ENCODE data around the gene CLCN1. TPM values are rescaled to one million over a fixed set of nuclear protein-coding genes. Genes with fewer than 3 reads are reported as not detected.

The CLCN1 gene
- total RNA-seq, 2 experiments from 2014 or later, result 0.06 TPM; not detected in 1

- no peaks in the 10 kb centered on the region for H3K36me3 Mint-ChIP-seq (ENCODE audit: low read depth)
- ChIA-PET POLR2A (no interaction called here), CTCF (interaction anchor here (0.6 kb wide), 1 partner anchor 34 kb away, joined by 3 read pairs; the partner anchor contains the start of gene CASP2)
- H3K27ac Mint-ChIP-seq, result no peak overlapping the region
- DNase-seq, result no peak
- H3K27me3 Mint-ChIP-seq, result peaks cover 8% of the 10 kb centered on the region
- H3K9me3 Mint-ChIP-seq, result no peaks in the 10 kb centered on the region
- peaks cover 18% of the 10 kb centered on the region for H3K4me1 Mint-ChIP-seq
- no peak overlapping the region for H3K4me3 Mint-ChIP-seq
Observed at GRCh38 chr7:143321734-143322133, 5.8 kb downstream of the CLCN1 start.

DNA sequence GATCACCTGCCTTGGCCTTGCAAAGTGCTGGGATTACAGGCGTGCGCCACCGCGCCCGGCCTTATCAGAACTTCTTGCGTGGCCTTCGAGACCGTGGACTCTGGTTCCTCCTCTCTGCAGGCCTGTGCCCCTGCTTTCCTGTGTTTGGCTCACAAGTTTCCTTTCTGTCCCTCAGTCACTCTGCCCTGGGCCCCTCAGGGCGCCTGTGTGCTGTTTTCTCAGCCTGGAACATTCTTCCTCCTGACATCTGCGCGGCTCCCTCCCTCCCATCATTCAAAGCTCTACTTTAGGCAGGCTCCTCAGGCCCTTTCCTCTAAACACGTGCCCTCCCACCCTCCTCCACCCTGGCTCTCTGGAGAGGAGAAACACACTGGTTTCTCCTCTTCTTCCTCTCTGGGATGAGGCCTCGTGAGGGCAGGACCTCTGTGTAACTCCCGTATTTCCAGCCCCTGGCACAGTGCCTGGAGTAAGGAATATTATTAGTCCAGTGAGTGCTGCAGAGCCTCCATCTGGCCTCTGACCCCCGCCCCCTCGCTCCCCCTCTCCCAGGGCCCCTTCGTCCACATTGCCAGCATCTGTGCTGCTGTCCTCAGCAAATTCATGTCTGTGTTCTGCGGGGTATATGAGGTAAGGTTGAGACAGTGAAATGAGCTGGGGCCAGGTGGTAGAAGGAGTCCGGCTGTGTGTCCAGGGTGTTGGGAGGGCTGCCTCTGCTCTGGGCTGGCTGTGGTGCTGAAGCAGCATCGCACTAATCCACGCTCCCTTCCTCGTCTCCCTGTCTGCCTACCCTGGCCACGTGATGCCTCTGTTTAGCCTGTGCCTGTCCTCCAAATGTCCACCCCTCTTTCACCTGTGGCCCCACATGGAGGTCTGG is 7.1 kb downstream of the CLCN1 start:
- no peaks in the 10 kb centered on the region for H3K9me3 Mint-ChIP-seq
- H3K36me3 Mint-ChIP-seq (ENCODE audit: low read depth), result no peaks in the 10 kb centered on the region
- peaks cover 16% of the 10 kb centered on the region for H3K4me1 Mint-ChIP-seq
- ChIA-PET POLR2A (no interaction called here), CTCF (interaction anchor here (1.7 kb wide), 1 partner anchor 23 kb away, joined by 5 read pairs; no protein-coding TSS in a partner anchor)
- no peak overlapping the region for H3K4me3 Mint-ChIP-seq
- H3K27ac Mint-ChIP-seq, result peak overlapping the region; percentile 10
- peaks cover 9% of the 10 kb centered on the region for H3K27me3 Mint-ChIP-seq
- no peak for DNase-seq

- H3K27ac Mint-ChIP-seq, result no peak overlapping the region
- peaks cover 16% of the 10 kb centered on the region for H3K4me1 Mint-ChIP-seq
- H3K36me3 Mint-ChIP-seq (ENCODE audit: low read depth), result no peaks in the 10 kb centered on the region
- no peak overlapping the region for H3K4me3 Mint-ChIP-seq
- ChIA-PET CTCF (interaction anchor here (1.5 to 1.7 kb wide), 2 partner anchors 24 to 60 kb away, joined by 4 to 5 read pairs; partner anchors contain the start of gene GSTK1), POLR2A (no interaction called here)
- no peaks in the 10 kb centered on the region for H3K9me3 Mint-ChIP-seq
- DNase-seq, result no peak
- H3K27me3 Mint-ChIP-seq, result peaks cover 10% of the 10 kb centered on the region
Observed at GRCh38 chr7:143323653-143324052, 7.7 kb downstream of the CLCN1 start.

GRCh38 chr7:143325240-143325639 is 9.3 kb downstream of the CLCN1 start:
- POLR2A ChIA-PET, result no interaction called here
- Mint-ChIP-seq H3K4me1 (peaks cover 16% of the 10 kb centered on the region), H3K4me3 (no peak overlapping the region), H3K27ac (peak overlapping the region; percentile 14), H3K36me3 (ENCODE audit: low read depth) (no peaks in the 10 kb centered on the region), H3K27me3 (peaks cover 7% of the 10 kb centered on the region), H3K9me3 (no peaks in the 10 kb centered on the region)
- no peak for DNase-seq
- CTCF ChIA-PET, result interaction anchor here (0.8 to 1.1 kb wide), 3 partner anchors 12 to 55 kb away, joined by 4 to 5 read pairs (median 4); no protein-coding TSS in a partner anchor

DNA sequence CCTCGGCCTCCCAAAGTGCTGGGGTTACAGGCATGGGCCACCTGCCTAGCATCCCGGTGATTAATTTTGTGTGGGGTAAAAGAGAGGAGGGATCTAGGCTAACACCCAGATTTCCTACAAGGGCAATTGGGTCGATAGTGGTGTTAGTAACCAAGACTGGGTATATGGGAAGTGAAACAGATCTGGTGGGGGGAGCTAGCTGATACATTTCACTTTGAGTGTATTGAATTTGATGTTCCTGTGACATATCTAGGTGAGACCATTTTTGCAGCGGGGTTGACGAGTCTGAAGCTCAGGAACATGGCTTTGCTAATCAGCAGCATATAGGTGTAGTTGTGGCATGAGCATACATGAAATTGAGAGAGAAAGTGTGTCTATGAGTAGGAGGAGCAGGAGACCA is 12.0 kb downstream of the CLCN1 start:
- no peak overlapping the region for H3K27ac Mint-ChIP-seq
- POLR2A ChIA-PET, result no interaction called here
- H3K9me3 Mint-ChIP-seq, result no peaks in the 10 kb centered on the region
- H3K27me3 Mint-ChIP-seq, result peaks cover 10% of the 10 kb centered on the region
- no peak overlapping the region for H3K4me3 Mint-ChIP-seq
- DNase-seq, result no peak
- H3K4me1 Mint-ChIP-seq, result peaks cover 16% of the 10 kb centered on the region
- CTCF ChIA-PET, result interaction anchor here (0.7 to 1.9 kb wide), 2 partner anchors 9 kb away, joined by 3 to 4 read pairs; no protein-coding TSS in a partner anchor
- no peaks in the 10 kb centered on the region for H3K36me3 Mint-ChIP-seq (ENCODE audit: low read depth)

GRCh38 chr7:143329471-143330170 is 13.7 kb downstream of the CLCN1 start:
- DNase-seq, result no peak
- no peak overlapping the region for H3K4me3 Mint-ChIP-seq
- ChIA-PET POLR2A (no interaction called here), CTCF (interaction anchor here (1.2 kb wide), 1 partner anchor 93 kb away, joined by 3 read pairs; no protein-coding TSS in a partner anchor)
- no peaks in the 10 kb centered on the region for H3K36me3 Mint-ChIP-seq (ENCODE audit: low read depth)
- no peak overlapping the region for H3K27ac Mint-ChIP-seq
- H3K9me3 Mint-ChIP-seq, result no peaks in the 10 kb centered on the region
- peaks cover 16% of the 10 kb centered on the region for H3K4me1 Mint-ChIP-seq
- H3K27me3 Mint-ChIP-seq, result peaks cover 15% of the 10 kb centered on the region

DNA sequence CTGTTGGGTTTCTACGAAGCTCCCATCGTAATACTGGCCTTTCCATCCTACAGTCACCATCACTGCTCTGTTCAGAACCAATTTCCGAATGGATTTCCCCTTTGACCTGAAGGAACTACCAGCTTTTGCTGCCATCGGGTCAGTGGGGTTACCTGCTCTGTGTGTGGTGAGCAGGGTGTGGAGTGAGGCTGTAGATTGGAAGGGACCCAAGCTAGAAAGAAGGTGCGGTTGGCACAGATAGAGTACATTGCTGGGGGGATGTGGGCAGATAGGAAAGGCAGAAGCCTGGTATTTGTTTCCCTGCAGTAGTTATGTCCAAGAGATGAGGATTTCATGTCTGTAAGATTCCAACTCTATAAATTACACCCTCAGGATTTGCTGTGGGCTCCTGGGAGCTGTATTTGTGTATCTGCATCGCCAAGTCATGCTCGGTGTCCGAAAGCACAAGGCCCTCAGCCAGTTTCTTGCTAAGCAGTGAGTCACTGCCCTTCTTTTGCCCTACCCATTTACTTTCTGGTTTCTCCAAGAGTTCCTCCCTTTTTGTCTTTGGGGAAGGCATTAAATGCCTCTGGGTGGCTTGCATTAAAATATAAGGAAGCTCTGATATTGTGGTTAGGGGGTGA is 15.4 kb downstream of the CLCN1 start:
- POLR2A ChIA-PET, result no interaction called here
- Mint-ChIP-seq H3K27ac (no peak overlapping the region), H3K36me3 (ENCODE audit: low read depth) (no peaks in the 10 kb centered on the region), H3K4me3 (no peak overlapping the region), H3K9me3 (no peaks in the 10 kb centered on the region), H3K27me3 (peaks cover 24% of the 10 kb centered on the region), H3K4me1 (peaks cover 2% of the 10 kb centered on the region)
- CTCF ChIA-PET, result interaction anchor here (0.6 to 1.3 kb wide), 2 partner anchors 11 to 110 kb away, joined by 3 read pairs; no protein-coding TSS in a partner anchor
- DNase-seq, result no peak

- ChIA-PET CTCF (interaction anchor here (0.7 to 2.4 kb wide), 3 partner anchors 11 to 576 kb away, joined by 3 to 10 read pairs (median 7); no protein-coding TSS in a partner anchor), POLR2A (no interaction called here)
- Mint-ChIP-seq H3K36me3 (ENCODE audit: low read depth) (no peaks in the 10 kb centered on the region), H3K4me1 (no peaks in the 10 kb centered on the region), H3K27ac (no peak overlapping the region), H3K9me3 (no peaks in the 10 kb centered on the region), H3K27me3 (peaks cover 37% of the 10 kb centered on the region), H3K4me3 (no peak overlapping the region)
- DNase-seq, result no peak
Observed at GRCh38 chr7:143334244-143334643, 18.3 kb downstream of the CLCN1 start.

DNA sequence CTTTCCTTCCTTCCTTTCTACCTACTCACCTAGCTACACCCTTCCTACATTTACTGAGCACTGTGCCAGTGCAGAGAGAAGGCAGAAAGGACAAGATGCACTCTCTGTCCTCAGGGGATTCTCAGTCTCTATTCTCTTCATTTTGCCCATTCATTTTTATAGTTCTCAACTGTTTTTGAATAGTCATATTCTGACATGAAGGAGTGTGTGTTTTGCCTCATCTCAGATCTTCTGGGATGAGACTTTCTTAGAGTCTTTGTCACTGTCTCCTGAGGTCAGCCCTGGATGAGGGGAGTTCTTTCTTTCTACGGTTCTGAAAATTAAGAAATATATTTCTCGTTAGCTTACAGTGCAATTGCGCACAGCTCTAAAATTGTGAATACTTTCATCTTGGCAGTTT is 21.3 kb downstream of the CLCN1 start:
- Mint-ChIP-seq H3K27ac (no peak overlapping the region), H3K27me3 (peaks cover 42% of the 10 kb centered on the region)
- CTCF ChIA-PET, result interaction anchor here (0.6 to 1.4 kb wide), 5 partner anchors 8 to 97 kb away, joined by 3 to 5 read pairs (median 4); no protein-coding TSS in a partner anchor

GRCh38 chr7:143341842-143342241 is 25.9 kb downstream of the CLCN1 start:
- Mint-ChIP-seq H3K9me3 (no peaks in the 10 kb centered on the region), H3K4me3 (no peak overlapping the region), H3K27ac (no peak overlapping the region), H3K4me1 (peaks cover 9% of the 10 kb centered on the region), H3K36me3 (ENCODE audit: low read depth) (no peaks in the 10 kb centered on the region), H3K27me3 (peaks cover 36% of the 10 kb centered on the region)
- ChIA-PET POLR2A (no interaction called here), CTCF (interaction anchor here (0.6 to 1.1 kb wide), 3 partner anchors 15 to 60 kb away, joined by 3 to 5 read pairs (median 4); no protein-coding TSS in a partner anchor)
- DNase-seq, result no peak

More for the DNA sequence above, 21.3 kb downstream of the CLCN1 start:
- no peaks in the 10 kb centered on the region for H3K9me3 Mint-ChIP-seq
- H3K4me3 Mint-ChIP-seq, result no peak overlapping the region
- no peak for DNase-seq
- H3K4me1 Mint-ChIP-seq, result no peaks in the 10 kb centered on the region
- H3K36me3 Mint-ChIP-seq (ENCODE audit: low read depth), result no peaks in the 10 kb centered on the region
- POLR2A ChIA-PET, result no interaction called here

GRCh38 chr7:143343596-143343995 is 27.7 kb downstream of the CLCN1 start:
- Mint-ChIP-seq H3K36me3 (ENCODE audit: low read depth) (no peaks in the 10 kb centered on the region), H3K4me3 (no peak overlapping the region), H3K9me3 (no peaks in the 10 kb centered on the region), H3K4me1 (peaks cover 9% of the 10 kb centered on the region), H3K27ac (no peak overlapping the region), H3K27me3 (peaks cover 34% of the 10 kb centered on the region)
- ChIA-PET CTCF (interaction anchor here (0.6 to 1.0 kb wide), 4 partner anchors 14 to 104 kb away, joined by 3 read pairs; no protein-coding TSS in a partner anchor), POLR2A (no interaction called here)
- DNase-seq, result no peak

GRCh38 chr7:143345428-143345900 is 29.6 kb downstream of the CLCN1 start:
- ChIA-PET CTCF (interaction anchor here (0.6 to 2.1 kb wide), 15 partner anchors 9 to 130 kb away, joined by 3 to 12 read pairs (median 4); no protein-coding TSS in a partner anchor), POLR2A (no interaction called here)
- Mint-ChIP-seq H3K4me3 (peak overlapping the region; percentile 57), H3K36me3 (ENCODE audit: low read depth) (no peaks in the 10 kb centered on the region), H3K27ac (peak overlapping the region; percentile 64), H3K27me3 (peaks cover 32% of the 10 kb centered on the region), H3K4me1 (peaks cover 9% of the 10 kb centered on the region), H3K9me3 (no peaks in the 10 kb centered on the region)
- DNase-seq, result peak; percentile 67
